ENCODE data around the gene ACADS. TPM values are rescaled to one million over a fixed set of nuclear protein-coding genes. Genes with fewer than 3 reads are reported as not detected.

Gene ACADS
- polyA plus RNA-seq, 1 donor (not counting 4 experiments of a cell fraction or from before 2014, with no cell fraction given), result 2.2 TPM

GRCh38 chr12:120687578-120688289, 37.9 kb upstream of the ACADS start:
- H3K79me2 ChIP-seq (ENCODE audit: control insufficient read depth, insufficient read depth, low read length), result peaks cover 55% of the 10 kb centered on the region
- peak overlapping the region; percentile 71 for H3K27ac ChIP-seq (ENCODE audit: control insufficient read depth, insufficient read depth, low read length)
- no peaks in the 10 kb centered on the region for H3K9me1 ChIP-seq (ENCODE audit: control insufficient read depth, extremely low read depth, insufficient read depth, low read length)
- no peak for TF ChIP-seq CTCF (optimal IDR thresholded peaks at IDR 0.05 in 1 of 3, IDR thresholded peaks at IDR 0.05 in 1 of 3, conservative IDR thresholded peaks at IDR 0.05 in 1 of 3; ENCODE audit: extremely low read depth in 1 of 3, insufficient read depth in 2 of 3, low read length in 3 of 3)
- no peak for TF ChIP-seq EZH2 (IDR thresholded peaks at IDR 0.05; ENCODE audit: low read length)
- peak overlapping the region; percentile 95 for H3K4me2 ChIP-seq (ENCODE audit: control insufficient read depth, extremely low read depth, insufficient read depth, low read depth, low read length)
- no peaks in the 10 kb centered on the region for H3K27me3 ChIP-seq (ENCODE audit: control insufficient read depth, extremely low read depth, insufficient read depth, low read length)
- H3K9ac ChIP-seq (ENCODE audit: control insufficient read depth, extremely low read depth, insufficient read depth, low read length), result peak overlapping the region; percentile 91
- H3K9me3 ChIP-seq (ENCODE audit: control insufficient read depth, low read depth, low read length), result no peaks in the 10 kb centered on the region
- H3K36me3 ChIP-seq (ENCODE audit: control insufficient read depth in 2 of 2, extremely low read depth in 1 of 2, insufficient read depth in 2 of 2, low read length in 2 of 2), result peaks cover 0 to 1% of the 10 kb centered on the region in 2 experiments
- peak overlapping the region; percentile 83 to 87 (median 83) for H3K4me3 ChIP-seq (ENCODE audit: control insufficient read depth in 2 of 3, extremely low read depth in 1 of 3, insufficient read depth in 2 of 3, low read depth in 1 of 3, low read length in 3 of 3)
- dilution Hi-C loops (cut with MboI; ENCODE audit: extremely low pct_ligation_motif_present, low sequenced_read_pairs), result no loop called here
- H4K20me1 ChIP-seq (ENCODE audit: control insufficient read depth, extremely low read depth, insufficient read depth, low read length), result peaks cover 11% of the 10 kb centered on the region
- DNase-seq (ENCODE audit: low read depth, low spot score) (no peak), FAIRE-seq (no peak)
- H3K4me1 ChIP-seq (ENCODE audit: control insufficient read depth, extremely low read depth, insufficient read depth, low read length), result peaks cover 22% of the 10 kb centered on the region
- H2AFZ ChIP-seq (ENCODE audit: control insufficient read depth, low read length), result peak overlapping the region; percentile 37

GRCh38 chr12:120688527-120689071, 37.0 kb upstream of the ACADS start:
- FAIRE-seq (peak; percentile 17), DNase-seq (ENCODE audit: low read depth, low spot score) (no peak)
- peak overlapping the region; percentile 95 for H3K4me2 ChIP-seq (ENCODE audit: control insufficient read depth, extremely low read depth, insufficient read depth, low read depth, low read length)
- peaks cover 0 to 5% of the 10 kb centered on the region in 2 experiments for H3K36me3 ChIP-seq (ENCODE audit: control insufficient read depth in 2 of 2, extremely low read depth in 1 of 2, insufficient read depth in 2 of 2, low read length in 2 of 2)
- H3K9me1 ChIP-seq (ENCODE audit: control insufficient read depth, extremely low read depth, insufficient read depth, low read length), result no peaks in the 10 kb centered on the region
- H3K4me1 ChIP-seq (ENCODE audit: control insufficient read depth, extremely low read depth, insufficient read depth, low read length), result peaks cover 22% of the 10 kb centered on the region
- H3K27ac ChIP-seq (ENCODE audit: control insufficient read depth, insufficient read depth, low read length), result peak overlapping the region; percentile 71
- TF ChIP-seq EZH2 (IDR thresholded peaks at IDR 0.05; ENCODE audit: low read length) (no peak), CTCF (optimal IDR thresholded peaks at IDR 0.05 in 1 of 3, IDR thresholded peaks at IDR 0.05 in 1 of 3, conservative IDR thresholded peaks at IDR 0.05 in 1 of 3; ENCODE audit: extremely low read depth in 1 of 3, insufficient read depth in 2 of 3, low read length in 3 of 3) (no peak)
- peak overlapping the region; percentile 91 for H3K9ac ChIP-seq (ENCODE audit: control insufficient read depth, extremely low read depth, insufficient read depth, low read length)
- H4K20me1 ChIP-seq (ENCODE audit: control insufficient read depth, extremely low read depth, insufficient read depth, low read length), result peaks cover 11% of the 10 kb centered on the region
- dilution Hi-C loops (cut with MboI; ENCODE audit: extremely low pct_ligation_motif_present, low sequenced_read_pairs), result no loop called here
- H3K79me2 ChIP-seq (ENCODE audit: control insufficient read depth, insufficient read depth, low read length), result peaks cover 62% of the 10 kb centered on the region
- H3K4me3 ChIP-seq (ENCODE audit: control insufficient read depth in 2 of 3, extremely low read depth in 1 of 3, insufficient read depth in 2 of 3, low read depth in 1 of 3, low read length in 3 of 3), result peak overlapping the region; percentile 83 to 87 (median 83)
- no peak overlapping the region for H2AFZ ChIP-seq (ENCODE audit: control insufficient read depth, low read length)
- no peaks in the 10 kb centered on the region for H3K27me3 ChIP-seq (ENCODE audit: control insufficient read depth, extremely low read depth, insufficient read depth, low read length)
- H3K9me3 ChIP-seq (ENCODE audit: control insufficient read depth, low read depth, low read length), result no peaks in the 10 kb centered on the region

Data from keratinocyte (primary cell).